HG03442 (cell line): ENCODE results near the gene FLOT2.
"Not testable (repeated sequence)": the region's sequence is repeated elsewhere in the genome, so short reads cannot be mapped to it uniquely, and the experiment has no call there.

Source experiments
- ATAC-seq: cut with Tn5 transposase; IDR thresholded peaks from one replicate; pipeline ENCODE4 v1.9.1; 2021; ENCODE audit warnings: mild to moderate bottlenecking, moderate library complexity; ENCODE audit not compliant: unreplicated experiment

Gene FLOT2

GRCh38 chr17:28917029-28917428 lies 19.5 kb upstream of the FLOT2 start:
- ATAC-seq, result no peak

GRCh38 chr17:28916302-28916934 lies 18.9 kb upstream of the FLOT2 start:
- ATAC-seq, result no peak

GRCh38 chr17:28912938-28913333 lies 15.4 kb upstream of the FLOT2 start:
- ATAC-seq, result no peak

- ATAC-seq, result no peak
Measured at GRCh38 chr17:28912281-28912937, 14.9 kb upstream of the FLOT2 start.

GRCh38 chr17:28911411-28912045 lies 14.0 kb upstream of the FLOT2 start:
- no peak for ATAC-seq

- no peak for ATAC-seq
Measured at GRCh38 chr17:28910534-28910933, 13.0 kb upstream of the FLOT2 start.

- no peak for ATAC-seq
Measured at GRCh38 chr17:28908640-28909167, 11.2 kb upstream of the FLOT2 start.

- ATAC-seq, result no peak
Measured at GRCh38 chr17:28907709-28908475, 10.4 kb upstream of the FLOT2 start.

- no peak for ATAC-seq
Measured at GRCh38 chr17:28906706-28907438, 9.3 kb upstream of the FLOT2 start.

GRCh38 chr17:28906276-28906675 lies 8.7 kb upstream of the FLOT2 start:
- no peak for ATAC-seq

GRCh38 chr17:28904800-28905199 lies 7.3 kb upstream of the FLOT2 start:
- ATAC-seq, result no peak

GRCh38 chr17:28903546-28903841 lies 6.0 kb upstream of the FLOT2 start:
- not testable (repeated sequence) for ATAC-seq

GRCh38 chr17:28902819-28903545 lies 5.4 kb upstream of the FLOT2 start, which contains the start of gene DHRS13:
DHRS13 (minus strand) TSS chr17:28903079; CDS start chr17:28902944, 135 bp downstream.
- peak; percentile 79 for ATAC-seq

GRCh38 chr17:28901866-28902818 lies 4.6 kb upstream of the FLOT2 start:
- ATAC-seq, result peak; percentile 38

GRCh38 chr17:28900986-28901726 lies 3.6 kb upstream of the FLOT2 start:
- no peak for ATAC-seq

GRCh38 chr17:28899212-28899815 lies 1.8 kb upstream of the FLOT2 start:
- ATAC-seq, result no peak

- no peak for ATAC-seq
Measured at GRCh38 chr17:28898527-28898955, 1.0 kb upstream of the FLOT2 start.
